NCI-H2227 (cell line): Measurements from ENCODE around the gene METRNL.
A peak's percentile ranks its signal among the peaks of the same experiment; 100 is the strongest.
"Not testable (repeated sequence)": the region's sequence is repeated elsewhere in the genome, so short reads cannot be mapped to it uniquely, and the experiment has no call there.

Experiments used
- DNase-seq: peaks from one replicate; lab custom pipeline; 2025; ENCODE audit not compliant: unreplicated experiment; lab: John Stamatoyannopoulos, UW

The METRNL gene

GRCh38 chr17:83065660-83066542 is 13.5 kb upstream of the METRNL start:
- no peak for DNase-seq

DNA sequence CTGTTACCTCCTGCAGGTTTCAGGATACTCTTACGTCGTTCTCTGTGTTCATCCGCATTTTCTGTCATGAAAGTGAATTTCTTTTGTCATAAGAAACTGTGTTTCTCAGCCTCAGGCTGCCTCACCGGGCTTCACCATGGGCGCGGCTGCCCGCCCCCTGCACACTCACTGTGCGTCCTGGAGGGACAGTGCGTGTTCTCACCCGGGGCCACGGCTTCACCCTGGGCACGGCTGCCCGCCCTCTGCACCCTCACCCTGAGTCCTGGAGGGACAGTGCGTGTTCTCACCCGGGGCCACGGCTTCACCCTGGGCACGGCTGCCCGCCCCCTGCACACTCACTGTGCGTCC is 12.9 kb upstream of the METRNL start:
- DNase-seq, result not testable (repeated sequence)

- no peak for DNase-seq
These were observed 12.2 kb upstream of the METRNL start for GRCh38 chr17:83067071-83067717.

GRCh38 chr17:83067718-83068261 is 11.6 kb upstream of the METRNL start:
- DNase-seq, result no peak

DNA sequence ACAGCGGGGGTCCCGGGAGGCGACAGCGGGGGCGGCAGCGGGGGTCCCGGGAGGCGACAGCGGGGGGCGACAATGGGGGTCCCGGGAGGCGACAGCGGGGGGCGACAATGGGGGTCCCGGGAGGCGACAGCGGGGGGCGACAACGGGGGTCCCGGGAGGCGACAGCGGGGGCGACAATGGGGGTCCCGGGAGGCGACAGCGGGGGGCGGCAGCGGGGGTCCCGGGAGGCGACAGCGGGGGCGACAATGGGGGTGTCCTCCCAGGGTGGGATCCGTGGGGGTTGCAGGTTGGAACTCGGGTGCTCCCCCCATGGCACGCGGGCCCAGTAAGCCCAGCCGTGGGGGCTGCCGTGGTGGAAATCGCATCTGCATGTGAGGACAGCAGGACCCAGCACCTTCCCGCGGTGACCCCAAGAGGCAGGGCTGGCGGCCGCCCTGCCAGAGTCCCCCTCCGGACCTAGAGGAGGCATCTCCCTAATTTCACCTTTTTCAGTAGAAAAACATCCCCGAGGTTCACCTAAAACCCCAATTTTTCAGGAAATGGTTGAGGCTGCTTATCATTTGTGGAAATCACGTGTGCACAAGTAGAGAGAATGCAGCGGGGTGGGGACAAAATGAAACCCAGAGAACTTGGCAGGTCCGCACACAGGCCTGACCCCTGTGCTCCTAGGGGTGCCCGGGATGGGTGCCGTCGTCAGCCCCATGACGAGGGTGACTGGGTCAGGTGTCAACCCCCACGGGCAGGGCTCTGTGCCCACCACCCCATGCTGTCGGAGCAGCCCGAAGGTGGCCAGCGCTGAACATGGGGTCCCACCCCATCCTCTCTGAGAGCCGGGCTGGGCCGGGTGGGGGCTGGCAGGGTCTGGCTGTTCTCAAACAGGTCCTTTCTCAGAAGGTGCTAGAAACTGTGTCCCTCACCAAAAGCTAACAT is 10.5 kb upstream of the METRNL start:
- DNase-seq, result no peak

GRCh38 chr17:83069571-83069906 is 9.9 kb upstream of the METRNL start:
- no peak for DNase-seq

DNA sequence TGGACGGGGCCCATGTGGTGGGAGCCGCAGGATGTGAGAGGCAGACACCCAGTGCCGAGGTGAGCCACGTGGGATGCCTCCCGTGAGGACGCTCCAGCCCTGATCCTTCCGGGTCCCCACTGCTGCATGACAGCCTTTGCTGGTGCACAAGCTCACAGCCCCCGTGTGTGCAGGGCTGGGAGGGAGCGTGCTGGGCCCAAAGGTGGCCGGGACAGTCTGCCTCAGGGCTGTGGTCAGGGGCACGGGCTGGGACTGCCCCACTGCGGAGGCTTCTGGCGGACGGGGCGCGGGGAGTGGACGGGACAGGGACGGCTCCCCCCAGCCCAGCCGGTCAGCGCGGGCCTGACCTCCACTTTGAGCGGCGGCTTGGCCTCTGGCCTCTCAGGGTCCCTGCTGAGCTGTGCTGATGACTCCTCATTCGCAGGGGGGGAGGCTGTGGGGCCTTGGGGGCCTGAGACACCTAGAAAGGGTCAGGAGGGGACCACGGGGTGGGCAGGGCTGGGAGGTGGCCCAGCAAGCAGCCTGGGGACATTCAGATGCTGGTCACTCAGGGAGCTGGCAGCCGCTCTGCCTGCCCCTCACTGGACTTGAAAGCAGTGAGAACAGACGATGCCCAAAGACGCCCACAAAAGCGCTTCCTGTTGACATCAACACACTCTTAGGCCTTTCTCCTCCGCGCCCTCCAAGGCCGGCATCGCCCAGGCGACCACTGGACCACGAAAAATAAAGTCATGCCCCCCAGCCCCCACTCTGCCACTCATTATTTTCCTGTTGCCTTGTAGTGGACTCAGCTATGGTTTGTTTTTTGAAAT is 9.3 kb upstream of the METRNL start:
- DNase-seq, result no peak

- DNase-seq, result no peak
These were observed 8.5 kb upstream of the METRNL start for GRCh38 chr17:83070800-83071341.

DNA sequence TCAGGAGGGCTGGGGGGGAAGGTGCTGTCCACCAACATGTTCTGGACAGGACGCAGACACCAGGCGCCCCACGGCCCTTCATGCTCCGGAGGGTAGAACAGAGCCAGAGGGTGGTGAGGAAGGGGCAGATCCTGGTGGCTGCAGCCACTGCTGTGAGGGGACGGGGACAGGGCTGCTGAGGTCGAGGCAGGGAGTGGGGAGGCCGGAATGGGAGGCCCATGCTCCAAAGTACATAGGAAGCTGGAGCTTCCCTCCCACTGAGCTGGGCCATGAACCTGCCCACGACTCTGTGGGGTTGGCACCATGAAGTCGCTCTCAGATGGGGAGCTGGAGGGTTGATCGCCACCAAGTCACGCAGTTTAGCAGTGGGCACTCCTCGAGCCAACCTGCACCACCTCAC is 8.0 kb upstream of the METRNL start:
- no peak for DNase-seq

DNA sequence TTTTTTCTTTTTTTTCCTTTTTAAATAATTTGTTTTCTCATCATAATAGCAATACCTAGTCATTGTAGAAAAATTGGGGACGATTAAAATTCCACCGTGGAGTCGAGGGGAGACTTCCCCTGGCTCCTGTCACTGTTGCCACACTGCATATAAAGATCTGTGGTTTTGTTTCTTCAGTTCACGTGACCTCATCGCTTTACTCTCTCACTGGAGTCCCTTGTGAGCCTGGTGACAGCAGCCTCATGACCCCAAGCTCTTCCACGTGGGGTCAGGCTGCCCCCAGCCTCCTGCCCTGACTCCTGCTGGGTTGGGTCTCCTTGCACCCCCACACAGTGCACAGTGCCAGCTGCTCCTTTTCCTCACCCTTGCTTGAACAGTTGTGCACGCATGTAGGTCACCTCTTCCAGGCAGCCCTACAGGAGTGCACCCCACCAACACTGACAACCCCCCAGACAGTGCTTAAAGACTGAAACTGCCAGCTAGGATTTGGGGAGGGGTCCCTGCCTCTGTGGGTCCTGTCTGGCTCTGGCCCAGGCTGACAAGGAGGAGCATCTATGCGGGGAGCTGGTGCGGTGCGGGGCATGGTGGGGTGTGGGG is 7.3 kb upstream of the METRNL start:
- DNase-seq, result no peak

GRCh38 chr17:83072600-83073358 is 6.6 kb upstream of the METRNL start:
- DNase-seq, result no peak

- no peak for DNase-seq
These were observed 5.9 kb upstream of the METRNL start for GRCh38 chr17:83073389-83074063.

DNA sequence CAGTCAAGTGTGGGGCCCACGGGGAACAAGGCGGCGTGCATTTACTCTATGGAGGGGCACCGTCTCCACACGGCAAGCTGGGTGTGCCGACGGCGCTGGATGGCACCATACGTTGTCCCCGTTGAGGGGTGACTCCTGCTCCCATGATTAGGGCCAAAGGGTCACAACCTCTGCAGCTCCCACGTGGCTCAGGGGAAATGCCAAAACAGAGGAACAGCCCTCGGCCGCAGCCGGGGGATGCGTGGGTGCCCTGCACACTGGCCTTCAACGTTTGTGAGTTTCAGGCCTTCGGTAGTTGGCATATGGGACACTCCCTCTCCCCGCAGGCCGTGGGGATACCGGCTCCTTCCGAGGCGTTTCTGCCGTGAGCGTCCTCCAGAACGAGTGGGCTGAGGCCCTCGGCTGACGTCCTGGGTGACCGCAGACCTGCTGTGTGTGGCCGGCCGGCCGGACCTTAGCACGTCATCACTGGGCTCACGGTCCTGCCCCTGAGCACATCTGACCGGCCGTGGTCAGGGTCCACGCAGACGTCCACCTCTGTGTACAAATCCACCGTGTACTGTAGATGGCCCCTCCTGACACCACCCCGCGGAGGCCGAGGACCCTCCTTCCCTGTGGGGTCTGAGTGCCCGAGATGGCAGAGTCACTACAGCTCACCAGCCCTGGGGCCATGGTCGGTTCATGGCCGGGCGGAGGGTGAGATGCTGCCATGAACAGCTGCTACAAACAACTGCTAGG is 4.8 kb upstream of the METRNL start:
- DNase-seq, result no peak

- peak; percentile 89 for DNase-seq
These were observed 4.0 kb upstream of the METRNL start for GRCh38 chr17:83075270-83075880.

DNA sequence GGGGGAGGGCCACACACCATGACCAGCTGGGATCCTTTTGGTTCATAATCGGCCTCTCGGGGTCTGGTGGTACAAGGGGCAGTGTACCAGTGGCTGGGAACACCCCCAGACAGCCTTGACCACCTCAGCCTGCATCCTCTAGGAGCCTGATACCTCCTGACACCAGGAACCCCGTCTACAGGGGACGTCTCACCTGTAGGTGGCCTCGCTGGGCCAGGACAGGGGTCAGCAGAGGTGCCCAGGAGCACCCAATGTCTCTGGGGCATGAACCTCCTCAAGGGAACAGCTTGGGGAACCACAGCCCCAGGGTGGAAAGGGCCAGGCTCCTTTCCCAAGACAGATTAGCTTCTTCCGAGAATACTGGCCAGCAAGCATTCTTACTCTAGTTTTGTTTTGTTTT is 2.5 kb upstream of the METRNL start:
- no peak for DNase-seq

- DNase-seq, result no peak
These were observed 2.0 kb upstream of the METRNL start for GRCh38 chr17:83077411-83077810.

DNA sequence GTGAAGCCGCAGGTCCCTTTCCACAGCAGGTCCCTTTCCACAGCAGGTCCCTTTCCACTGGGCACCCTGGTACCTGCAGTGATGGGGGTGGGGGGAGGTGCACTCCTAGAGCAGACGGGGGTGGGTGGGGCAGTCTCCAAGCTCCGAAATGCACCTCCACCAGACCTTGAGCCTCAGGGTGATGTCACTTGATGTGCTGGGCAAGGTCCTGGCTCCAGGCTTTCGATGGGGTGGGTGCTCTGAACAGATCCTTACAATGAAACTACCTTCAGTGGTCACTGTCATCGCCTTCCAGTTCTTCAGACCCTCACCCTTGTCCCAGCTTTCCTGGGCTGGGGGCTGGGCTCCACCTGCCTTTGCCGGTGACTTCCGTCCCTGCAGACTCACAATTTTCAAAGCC is 1.5 kb upstream of the METRNL start:
- DNase-seq, result no peak
